Measurements from ENCODE around the gene INPP4B.
A peak's percentile ranks its signal among the peaks of the same experiment; 100 is the strongest.
"Not testable (repeated sequence)": the region's sequence is repeated elsewhere in the genome, so short reads cannot be mapped to it uniquely, and the experiment has no call there.

INPP4B gene

GRCh38 chr4:142110136-142110535, 736.0 kb downstream of the INPP4B start:
- no peak for DNase-seq

GRCh38 chr4:142104041-142104440, 742.1 kb downstream of the INPP4B start:
- no peak for DNase-seq

DNA sequence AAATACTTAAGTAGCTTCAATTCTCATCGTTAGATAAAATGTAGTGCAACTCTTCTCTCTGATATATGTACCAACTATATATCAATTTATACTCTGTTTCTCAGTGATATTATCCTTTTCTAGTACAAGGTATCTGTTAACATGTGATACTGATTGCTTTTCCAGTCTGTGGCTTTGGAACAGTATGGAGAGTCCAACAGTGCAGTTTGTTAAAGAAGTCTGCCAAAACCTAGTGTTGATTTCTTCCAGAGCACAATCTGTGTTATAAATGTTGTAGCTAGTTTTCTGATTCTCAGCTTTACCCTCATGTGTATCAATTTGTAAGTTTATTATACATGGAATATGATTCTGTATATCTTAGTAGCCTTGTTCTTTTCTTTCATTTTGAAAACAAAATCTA, 744.7 kb downstream of the INPP4B start:
- no peak for DNase-seq

DNA sequence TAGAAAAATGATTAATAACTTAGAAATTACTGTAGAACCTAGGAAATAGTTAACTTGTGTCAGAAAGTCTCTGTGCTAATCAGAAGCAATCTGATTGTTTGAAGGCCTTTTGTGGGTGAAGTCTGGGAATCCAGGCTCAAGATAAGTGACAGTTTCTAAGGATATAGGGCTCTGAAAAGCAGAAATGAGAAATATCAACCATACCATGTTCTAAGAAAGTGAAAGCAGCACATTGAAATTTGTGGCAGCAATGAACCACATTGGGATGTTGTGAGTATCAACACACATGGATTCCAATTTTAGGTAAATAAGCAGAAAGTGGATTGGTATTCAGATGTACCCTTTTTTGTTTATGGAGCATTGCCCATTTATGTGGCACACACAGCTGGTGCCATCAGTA, 745.2 kb downstream of the INPP4B start:
- no peak for DNase-seq

GRCh38 chr4:142098900-142099545, 747.1 kb downstream of the INPP4B start:
- no peak for DNase-seq

- no peak for DNase-seq
These were observed 747.7 kb downstream of the INPP4B start for GRCh38 chr4:142098380-142098779.

DNA sequence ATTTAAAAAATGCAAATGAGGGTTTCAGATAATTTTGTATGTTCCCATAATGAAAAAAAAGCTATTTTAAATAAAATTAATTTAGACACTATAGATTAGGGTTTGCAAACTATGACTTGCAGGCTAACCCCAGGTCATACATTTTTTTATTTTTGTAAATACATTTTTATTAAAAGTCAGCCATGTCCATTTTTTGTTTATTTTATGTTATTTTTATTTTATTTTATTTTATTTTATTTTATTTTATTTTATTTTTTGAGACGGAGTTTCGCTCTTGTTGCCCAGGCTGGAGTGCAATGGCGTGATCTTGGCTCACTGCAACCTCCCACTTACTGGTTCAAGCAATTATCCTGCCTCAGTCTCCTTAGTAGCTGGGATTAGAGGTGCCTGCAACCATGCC, 749.1 kb downstream of the INPP4B start:
- DNase-seq = no peak

GRCh38 chr4:142095886-142096605, 750.1 kb downstream of the INPP4B start:
- peak; percentile 83 for DNase-seq

DNA sequence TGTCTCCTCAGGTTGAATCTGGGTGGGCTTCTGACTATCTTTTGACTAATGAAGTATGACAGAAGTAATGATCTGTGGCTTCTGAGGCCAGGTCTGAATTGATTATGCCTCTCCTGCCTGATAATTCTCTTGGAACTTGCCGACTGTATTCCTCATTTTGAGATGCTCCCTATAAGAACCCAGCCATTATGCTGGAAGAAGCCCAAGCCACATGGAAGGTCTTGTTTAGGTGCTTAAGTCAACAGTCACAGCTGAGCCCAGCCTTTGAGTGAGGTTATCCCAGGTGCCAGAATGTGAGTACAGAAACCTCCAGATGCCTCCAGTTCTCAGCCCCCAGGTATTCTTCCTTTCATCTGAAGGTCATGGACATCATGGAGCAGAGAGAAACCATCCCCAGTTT, 753.2 kb downstream of the INPP4B start:
- DNase-seq = no peak

DNA sequence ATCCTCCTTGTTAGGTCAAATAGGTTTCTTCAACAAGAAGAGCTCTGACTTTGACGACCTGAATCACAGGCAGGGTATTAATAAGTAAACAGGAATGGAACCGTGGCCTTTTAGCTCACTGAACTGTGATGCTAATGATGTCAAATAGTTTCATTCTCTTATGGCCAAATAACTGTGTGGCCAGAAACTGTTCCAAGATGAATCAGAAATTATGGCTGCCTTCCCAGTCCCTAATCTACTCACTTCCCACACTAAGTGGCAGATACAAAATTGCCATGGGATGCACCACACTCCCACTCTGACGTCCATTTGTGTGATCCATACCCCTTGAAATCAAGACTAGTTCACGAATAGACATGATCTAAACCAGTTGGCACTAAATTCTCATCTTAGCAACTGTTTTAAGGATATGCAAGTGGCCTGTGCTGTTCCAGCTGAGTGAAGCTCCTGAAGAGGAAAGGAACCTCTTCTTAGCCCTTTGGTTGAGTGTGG, 754.4 kb downstream of the INPP4B start:
- no peak for DNase-seq

- DNase-seq = no peak
These were observed 755.0 kb downstream of the INPP4B start for GRCh38 chr4:142091085-142091513.

DNA sequence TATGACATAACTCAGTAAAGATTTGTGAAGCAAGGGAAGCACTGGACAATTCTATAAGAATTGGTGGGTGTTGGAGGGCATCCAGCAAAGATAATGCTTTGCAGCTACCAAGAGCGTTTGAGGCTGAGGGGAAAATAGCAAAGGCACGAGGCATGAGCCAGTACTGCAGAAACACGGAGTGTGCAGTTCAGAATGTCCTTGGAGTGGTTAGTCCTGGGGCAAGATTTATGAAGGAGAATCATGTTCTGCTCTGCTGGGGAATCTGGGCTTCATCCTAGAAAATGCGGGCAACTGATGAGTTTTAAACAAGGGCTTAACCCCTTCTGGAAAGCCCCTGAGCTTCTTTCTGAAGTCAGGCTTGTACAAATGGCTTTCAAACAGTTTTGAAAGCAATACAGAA, 757.2 kb downstream of the INPP4B start:
- DNase-seq = no peak

- no peak for DNase-seq
These were observed 760.4 kb downstream of the INPP4B start for GRCh38 chr4:142085513-142086292.

- no peak for DNase-seq
These were observed 762.8 kb downstream of the INPP4B start for GRCh38 chr4:142083264-142083663.

GRCh38 chr4:142081025-142081424, 765.1 kb downstream of the INPP4B start:
- no peak for DNase-seq

DNA sequence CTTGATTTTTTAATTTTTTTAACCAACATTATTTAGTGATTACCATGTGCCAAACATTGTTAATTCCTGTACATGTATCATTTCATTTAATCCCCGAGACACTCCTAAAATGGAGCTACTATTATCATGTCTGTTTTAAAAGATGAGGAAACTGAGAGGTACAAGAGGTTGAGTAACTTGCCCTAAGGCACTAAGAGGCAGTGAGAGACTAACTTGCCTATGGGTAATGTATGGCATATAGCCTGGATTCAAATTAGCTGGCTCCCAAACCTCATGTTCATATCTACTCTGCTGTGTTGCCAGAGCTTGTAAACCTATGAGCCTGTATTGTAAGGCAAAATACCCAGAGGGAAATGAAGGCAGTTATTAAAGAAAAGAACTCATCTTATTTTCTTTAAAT, 766.1 kb downstream of the INPP4B start:
- no peak for DNase-seq

GRCh38 chr4:142077048-142077447, 769.1 kb downstream of the INPP4B start:
- DNase-seq = no peak

GRCh38 chr4:142068304-142068703, 777.8 kb downstream of the INPP4B start:
- not testable (repeated sequence) for DNase-seq

DNA sequence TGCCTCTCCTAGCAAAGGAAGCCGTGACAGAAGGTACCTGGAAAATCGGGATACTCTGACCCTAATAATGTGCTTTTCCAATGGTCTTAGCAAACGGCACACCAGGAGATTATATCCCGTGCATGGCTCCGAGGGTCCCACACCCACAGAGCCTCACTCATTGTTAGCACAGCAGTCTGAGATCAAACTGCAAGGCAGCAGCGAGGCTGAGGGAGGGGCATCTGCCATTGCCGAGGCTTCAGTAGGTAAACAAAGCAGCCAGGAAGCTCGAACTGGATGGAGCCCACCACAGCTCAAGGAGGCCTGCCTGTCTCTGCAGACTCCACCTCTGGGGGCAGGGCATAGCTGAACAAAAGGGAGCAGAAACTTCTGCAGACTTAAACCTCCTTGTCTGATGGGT, 779.5 kb downstream of the INPP4B start:
- not testable (repeated sequence) for DNase-seq

DNA sequence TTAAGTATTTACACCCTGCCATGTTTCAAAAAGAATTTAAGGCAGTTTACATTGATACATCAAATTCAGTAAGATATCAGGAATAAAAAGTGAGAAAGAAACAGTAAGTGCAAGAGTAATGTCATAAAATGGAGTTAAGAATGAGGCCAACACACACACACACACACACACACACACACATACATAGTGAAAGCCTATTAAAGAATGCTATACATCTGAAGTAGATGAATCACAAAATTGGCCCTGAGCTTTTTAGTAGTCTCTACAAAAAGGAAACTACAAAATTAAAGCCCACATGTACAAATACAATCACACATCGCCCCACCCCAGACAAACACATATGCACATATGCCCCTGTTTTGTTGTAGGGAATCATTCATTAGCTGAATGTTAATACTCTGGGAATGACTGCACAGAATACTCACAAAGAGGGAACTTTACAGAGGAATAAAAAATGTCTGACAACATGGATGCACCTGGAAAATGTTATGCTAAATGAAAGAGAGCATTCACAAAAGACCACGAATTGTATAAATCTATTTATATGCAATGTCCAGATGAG, 780.9 kb downstream of the INPP4B start:
- no peak for DNase-seq

GRCh38 chr4:142064181-142064580, 781.9 kb downstream of the INPP4B start:
- no peak for DNase-seq

GRCh38 chr4:142045996-142046395, 800.1 kb downstream of the INPP4B start:
- DNase-seq = no peak

- no peak for DNase-seq
These were observed 801.8 kb downstream of the INPP4B start for GRCh38 chr4:142044271-142044670.
